HG03457 (cell line): Measurements from ENCODE around the gene NFIL3.
A peak's percentile ranks its signal among the peaks of the same experiment; 100 is the strongest.
"Not testable (repeated sequence)": the region's sequence is repeated elsewhere in the genome, so short reads cannot be mapped to it uniquely, and the experiment has no call there.

ENCODE experiments used
- ATAC-seq: cut with Tn5 transposase; IDR thresholded peaks from one replicate; pipeline ENCODE4 v1.9.1; 2021; ENCODE audit warnings: moderate number of reproducible peaks; ENCODE audit not compliant: unreplicated experiment

Gene NFIL3, protein sequence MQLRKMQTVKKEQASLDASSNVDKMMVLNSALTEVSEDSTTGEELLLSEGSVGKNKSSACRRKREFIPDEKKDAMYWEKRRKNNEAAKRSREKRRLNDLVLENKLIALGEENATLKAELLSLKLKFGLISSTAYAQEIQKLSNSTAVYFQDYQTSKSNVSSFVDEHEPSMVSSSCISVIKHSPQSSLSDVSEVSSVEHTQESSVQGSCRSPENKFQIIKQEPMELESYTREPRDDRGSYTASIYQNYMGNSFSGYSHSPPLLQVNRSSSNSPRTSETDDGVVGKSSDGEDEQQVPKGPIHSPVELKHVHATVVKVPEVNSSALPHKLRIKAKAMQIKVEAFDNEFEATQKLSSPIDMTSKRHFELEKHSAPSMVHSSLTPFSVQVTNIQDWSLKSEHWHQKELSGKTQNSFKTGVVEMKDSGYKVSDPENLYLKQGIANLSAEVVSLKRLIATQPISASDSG

DNA sequence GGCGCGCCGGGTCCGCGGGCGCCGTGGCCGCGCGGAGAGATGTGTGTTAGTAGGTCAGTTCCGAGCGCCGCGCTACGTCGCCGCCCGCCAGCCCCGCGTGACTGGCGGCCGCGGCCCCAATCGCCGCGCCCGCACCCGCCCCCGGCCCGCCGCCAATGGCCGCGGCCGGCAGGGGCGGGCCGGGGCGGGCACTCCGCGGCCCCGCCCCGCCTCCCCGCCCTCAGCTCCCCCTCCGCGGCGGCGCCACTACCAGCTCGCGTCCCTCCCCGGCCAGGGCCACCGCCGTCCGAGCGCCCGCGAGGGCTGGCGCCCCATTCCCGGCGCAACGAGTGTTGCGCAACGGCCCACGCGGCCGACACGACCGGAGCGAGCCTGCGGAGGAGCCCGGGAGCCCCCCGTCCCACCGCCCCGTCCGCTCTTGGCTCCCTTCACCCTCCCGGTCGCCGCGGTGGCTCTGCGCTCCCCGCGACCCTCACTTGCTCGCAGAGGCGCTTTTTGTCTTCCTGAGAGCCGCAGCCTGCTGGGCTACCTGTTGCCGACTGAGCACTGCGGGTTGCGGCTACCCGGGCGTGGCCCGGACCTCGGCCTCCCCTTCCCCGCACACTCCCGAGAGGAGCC, at the start of gene NFIL3:
Gene NFIL3 (minus strand): TSS at position 48 of the 618 bp plus-strand sequence. CDS start 13,098 bp downstream, outside the sequence.
- ATAC-seq = peak; percentile 74

DNA sequence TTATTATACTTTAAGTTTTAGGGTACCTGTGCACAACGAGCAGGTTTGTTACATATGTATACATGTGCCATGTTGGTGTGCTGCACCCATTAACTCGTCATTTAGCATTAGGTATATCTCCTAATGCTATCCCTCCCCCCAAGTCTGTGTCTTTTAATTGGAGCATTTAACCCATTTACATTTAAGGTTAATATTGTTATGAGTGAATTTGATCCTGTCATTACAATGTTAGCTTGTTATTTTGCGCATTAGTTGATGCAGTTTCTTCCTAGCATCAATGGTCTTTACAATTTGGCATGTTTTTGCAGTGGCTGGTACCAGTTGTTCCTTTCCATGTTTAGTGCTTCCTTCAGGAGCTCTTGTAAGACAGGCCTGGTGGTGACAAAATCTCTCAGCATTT, 47.9 kb upstream of the NFIL3 start:
- not testable (repeated sequence) for ATAC-seq

DNA sequence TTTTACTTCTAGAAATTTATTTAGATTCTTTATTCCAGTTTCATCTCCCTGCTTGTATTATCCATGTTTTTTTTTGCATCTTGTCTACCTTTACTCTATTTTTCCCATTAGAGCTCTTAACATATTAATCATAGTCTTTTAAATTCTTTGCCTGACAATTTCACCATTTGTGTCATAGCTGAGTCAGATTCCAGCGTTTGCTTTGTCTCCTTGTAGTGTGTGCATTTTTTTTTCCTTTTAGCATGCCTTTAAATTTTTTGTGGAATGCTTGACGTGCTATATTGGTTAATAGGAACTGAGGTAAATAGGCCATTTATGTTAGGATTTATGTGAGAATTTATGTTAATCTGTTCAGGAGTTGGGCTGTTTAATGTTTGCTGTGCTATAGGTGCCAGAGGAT, 41.8 kb upstream of the NFIL3 start:
- no peak for ATAC-seq

DNA sequence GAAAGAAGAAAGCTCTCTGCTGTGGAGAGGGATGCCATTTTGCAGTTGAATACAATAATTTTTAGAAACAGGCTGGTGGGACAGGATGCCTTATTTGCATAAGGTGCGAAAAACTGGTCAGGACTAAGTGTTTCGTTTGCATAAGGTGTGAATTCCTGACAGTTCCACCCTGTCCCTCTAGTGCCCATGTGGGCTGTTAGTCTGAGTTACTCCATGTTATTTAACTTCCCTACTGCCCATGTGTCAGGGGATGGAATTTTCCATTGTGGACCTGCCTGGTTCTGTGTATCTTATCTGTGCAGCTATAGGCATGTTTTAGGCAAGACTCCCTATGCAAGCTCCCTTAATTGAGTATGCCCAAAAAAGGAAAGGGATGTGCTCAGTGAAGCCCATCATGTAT, 35.3 kb upstream of the NFIL3 start:
- ATAC-seq = no peak

DNA sequence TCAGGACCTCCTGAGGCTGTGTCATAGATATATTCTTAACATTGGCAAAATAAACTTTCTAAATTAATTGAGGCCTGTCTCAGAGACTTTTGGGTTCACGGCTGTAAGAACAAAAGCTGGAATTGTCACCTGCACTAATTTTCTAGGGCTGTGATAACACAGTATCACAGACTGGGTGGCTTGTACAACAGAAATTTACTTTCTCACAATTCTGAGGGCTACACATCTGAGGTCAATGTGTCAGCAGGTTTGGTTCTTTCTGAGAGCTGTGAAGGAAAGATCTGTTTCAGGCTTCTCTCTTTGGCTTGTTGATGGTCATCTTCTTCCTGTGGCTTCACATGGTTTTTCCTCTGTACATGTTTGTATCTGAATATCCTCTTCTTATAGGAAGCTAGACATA, 29.2 kb upstream of the NFIL3 start:
- ATAC-seq = no peak

DNA sequence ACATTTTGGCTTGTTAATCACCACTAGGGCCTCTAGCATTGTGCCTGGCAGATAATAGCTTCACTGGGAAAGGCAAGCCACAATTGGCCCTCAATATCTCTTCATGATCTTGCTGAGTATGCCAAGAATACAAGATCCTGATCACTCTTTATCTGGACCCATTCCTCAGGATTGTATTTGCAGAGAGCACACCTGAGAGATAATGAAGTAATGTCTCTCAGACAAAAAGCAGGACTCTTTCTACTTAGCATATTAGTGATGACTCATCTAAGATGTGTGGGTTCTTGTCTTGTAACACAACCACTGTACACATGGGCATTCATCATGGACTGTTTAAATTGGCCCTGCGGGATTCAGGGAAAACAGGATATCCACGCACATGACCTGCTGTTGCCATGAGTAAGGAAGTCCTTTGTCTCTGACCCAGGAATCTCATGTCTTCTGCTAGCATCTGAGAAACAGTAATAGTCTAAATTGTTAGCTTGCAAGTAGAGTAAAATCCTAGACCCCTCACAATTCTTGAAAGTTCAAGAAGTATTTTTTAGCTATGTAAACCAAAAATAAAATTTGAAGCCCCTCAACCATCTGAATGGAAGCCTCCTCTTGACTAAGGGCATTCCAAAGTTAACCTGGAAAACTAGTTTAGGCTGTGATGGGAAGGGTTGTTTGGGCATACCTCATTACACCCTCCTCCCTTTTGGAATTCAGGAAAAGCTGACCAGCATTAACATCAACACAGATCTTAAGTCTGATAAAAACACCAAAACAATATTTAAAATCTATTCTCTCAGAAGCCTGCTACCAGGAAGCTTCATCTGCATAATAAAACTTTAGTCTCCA, 28.0 kb upstream of the NFIL3 start:
- ATAC-seq = no peak

DNA sequence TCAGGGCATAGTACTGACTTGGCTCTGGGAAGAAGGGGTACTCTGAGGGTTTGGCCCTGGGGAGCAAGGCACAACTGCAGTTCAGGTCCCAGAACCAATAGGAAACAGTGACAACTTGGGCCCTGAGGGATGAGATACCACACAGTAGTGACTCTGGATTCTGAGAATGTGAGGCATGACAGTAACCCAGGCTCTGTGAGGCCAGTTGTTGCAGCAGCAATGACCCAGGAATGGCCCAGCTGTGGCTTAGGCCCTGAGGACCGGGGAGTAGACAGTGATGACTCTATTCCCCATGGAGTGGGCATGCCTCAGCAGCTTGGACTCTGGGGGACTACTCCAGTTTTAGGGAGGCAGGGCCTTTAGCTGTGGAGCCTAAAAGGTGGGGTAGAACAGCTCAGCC, 21.5 kb upstream of the NFIL3 start:
- no peak for ATAC-seq

DNA sequence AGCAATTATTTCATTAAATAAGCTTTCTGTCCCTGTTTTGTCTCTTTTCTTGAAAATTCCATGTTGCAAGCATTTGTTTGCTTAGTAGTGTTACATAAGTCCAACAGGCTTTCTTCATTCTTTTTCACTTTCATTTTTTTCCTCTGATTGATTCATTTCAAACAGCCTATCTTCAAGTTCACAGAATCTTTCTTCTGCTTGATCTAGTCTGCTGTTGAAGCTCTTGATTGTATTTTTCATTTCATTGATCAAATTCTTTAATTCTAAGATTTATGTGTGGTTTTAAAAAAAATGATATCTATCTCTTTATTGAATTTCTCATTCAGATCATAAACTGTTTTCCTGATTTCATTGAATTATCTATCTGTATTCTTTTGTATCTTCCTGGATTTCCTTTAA, 20.4 kb upstream of the NFIL3 start:
- ATAC-seq = no peak

DNA sequence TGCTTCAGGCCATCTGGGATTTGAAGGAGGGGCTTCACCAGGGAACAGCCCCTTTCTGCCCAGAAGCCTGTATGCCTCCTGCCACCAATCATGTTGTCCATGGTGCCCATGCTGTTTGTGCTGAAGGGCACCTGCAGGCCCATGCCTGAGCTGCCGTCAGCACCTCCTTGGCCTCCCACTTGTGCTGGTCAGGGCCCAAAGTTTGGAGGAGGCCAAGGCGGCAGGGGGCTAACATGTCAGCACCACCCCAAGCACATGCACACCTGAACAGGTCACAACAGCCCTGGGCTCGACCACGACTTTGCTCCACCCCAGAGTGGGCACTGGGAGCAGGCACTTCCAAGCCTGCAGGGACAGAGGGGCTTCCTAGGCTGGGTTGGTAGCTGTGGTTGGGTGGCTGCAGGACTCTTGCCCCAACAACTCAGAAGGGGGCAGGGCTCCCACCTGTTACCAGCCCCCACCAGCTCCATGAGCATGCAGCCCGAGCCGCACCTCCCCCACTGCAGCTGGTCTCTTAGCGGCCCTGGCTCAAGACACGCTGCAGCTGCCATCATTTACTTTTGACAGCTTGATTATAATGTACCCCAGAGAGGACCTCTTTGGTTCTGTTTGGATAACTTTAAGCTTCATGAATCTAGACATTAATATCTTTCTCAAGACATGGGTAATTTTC, 19.8 kb upstream of the NFIL3 start:
- ATAC-seq = no peak

DNA sequence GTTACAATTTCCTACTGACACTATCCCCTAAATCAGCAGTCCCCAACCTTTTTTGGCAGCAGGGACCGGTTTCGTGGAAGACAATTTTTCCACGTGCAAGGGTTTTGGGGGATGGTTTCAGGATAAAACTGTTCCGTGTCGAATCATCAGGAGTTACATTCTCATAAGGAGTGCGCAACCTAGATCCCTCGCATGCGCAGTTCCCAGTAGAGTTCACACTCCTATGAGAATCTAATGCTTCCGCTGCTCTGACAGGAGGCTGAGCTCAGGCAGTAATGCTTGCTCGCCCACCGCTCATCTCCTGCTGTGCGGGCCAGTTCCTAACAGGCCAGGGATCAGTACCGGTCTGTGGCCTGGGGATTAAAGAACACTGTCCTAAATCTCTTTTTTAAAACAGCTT, 13.2 kb upstream of the NFIL3 start:
- ATAC-seq = no peak

DNA sequence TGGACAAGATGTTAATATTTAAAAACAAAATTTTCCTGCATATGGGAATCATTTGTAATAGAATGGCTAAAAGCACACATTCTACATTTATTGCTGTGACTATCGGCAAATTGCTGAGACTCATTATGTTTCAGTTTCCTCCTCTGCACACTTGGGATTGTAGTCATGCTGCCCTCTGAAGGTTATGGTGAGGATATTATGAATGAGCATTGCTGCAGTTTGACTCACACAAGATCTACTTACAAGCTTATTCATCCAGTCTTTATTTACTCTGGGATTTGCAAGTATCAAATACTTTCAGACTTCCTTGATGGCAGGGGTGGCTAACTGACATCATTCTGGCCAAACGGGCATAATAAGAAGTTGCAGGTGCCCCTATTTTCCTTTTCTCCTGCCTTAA, 9.5 kb upstream of the NFIL3 start:
- ATAC-seq = no peak

DNA sequence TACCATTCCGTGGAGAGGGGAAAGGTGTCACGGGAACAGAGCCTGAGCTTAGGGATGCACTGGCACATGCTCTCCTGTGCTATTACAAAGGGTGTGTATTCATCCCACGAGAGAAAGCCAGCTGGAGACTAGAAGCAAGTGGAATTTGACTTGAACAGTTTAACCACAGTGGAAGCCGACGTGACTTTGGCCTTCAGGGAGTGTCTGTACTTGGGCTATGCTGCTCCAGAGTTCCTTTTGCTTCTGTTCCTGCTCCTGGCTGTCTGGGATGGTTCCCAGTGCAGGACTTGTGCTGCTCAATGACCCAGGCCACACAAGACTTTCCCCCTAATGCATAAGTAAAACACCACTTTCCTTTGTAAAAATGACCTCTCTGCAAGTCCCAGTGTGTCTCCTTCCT, 7.9 kb upstream of the NFIL3 start:
- ATAC-seq = no peak

DNA sequence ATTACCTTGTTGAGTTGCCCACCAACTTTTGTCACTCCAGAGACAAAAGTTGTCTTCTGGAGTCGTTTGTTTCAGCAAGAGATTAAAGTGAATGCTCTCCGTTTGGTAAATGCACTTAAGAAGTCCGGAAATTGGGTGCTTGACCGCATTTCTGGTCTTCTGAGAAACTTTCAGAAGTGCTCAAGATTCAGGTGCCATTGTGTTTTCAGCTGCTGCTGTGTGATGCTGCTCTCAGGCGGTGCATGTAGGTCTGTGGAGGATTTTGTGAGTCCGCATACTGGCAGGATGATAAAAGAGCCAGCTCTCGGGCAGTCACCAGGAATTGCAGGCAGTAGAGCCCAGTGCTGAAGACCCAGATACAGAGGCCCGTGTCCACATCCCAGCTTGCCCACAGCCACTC, 5.9 kb upstream of the NFIL3 start:
- no peak for ATAC-seq

DNA sequence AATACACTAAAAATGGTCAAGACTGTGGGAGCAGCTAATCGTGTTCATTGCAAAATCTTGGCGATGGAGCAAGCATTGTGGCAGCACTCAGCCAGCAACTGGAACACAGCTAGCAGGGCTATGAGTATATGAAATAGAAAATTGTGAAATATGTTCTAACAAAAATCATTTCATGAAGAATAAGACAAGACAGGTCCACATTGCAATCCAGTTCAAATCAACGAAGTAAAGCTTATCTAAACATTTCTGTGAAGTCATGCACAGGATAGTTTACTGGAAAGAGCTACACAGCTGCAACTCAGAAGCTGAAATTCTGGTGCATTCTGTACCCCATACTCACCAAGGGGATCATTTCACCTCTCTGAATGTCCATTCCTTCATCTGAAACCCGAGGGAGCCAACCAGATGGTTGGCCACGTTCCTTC, 5.3 kb upstream of the NFIL3 start:
- ATAC-seq = no peak

DNA sequence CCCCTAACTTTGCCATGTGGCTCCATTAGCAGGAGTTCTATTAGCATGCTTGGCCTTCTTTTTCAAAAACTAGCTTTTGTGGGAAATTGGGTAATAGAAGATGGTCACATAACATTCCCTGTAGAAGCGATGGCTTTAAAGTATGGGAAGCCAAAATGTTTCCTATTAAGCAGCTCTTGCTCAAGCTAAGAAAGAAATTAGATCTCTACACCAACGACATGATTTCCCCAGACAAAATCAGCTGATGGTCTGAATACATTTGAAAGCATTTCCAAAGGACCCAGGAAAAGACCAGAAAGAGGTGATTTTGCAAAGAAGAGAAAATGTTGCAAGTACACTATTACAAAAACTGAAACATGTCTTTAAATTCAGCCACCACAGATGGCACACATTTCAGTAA, 4.8 kb upstream of the NFIL3 start:
- ATAC-seq = no peak

DNA sequence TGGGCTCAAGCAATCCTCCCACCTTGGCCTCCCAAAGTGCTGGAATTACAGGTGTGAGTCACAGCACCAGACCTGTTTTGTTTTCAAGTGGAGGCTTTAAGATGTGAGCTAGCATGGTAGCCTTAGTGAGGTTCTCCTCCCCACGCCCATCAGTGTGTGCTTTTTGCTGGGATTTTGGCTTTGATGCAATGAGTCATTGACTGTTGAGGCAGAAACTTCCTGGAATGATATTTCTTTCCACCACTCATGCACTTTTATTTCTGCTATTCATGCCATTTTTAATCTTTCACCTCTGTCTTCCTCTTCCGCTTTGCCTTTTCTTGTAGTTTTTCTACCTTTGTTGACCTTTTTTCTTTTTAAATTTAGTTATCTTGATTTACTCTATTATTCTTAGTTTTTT, 4.2 kb upstream of the NFIL3 start:
- no peak for ATAC-seq

DNA sequence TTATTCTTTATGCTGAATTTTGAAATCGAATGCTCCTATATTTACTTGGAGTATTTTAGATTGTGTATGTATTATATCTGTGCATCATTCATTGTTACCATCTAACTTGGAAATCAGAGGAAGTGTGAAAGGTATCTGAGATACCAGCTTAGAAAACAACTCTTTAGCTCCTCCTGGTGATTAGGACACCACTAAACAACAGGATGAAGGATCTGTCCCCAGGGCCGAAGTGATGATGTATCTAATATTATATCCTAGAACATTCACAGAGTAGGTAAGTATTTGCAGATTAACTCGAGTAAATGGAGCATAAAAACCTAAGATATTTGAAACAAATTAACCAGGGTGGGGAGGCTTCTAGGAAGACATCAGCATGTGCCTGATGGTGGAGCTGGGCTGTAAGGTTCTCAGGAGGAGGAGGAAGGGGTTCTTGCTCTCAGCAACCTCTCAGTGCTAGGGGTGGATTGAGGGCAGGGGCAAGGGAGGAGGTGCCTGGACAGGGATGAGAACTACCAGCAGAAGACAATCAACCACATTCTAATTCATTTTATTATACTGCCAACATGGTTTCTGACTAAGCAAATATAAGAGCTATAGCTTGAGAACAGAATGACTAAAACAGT, 2.6 kb upstream of the NFIL3 start:
- ATAC-seq = no peak

DNA sequence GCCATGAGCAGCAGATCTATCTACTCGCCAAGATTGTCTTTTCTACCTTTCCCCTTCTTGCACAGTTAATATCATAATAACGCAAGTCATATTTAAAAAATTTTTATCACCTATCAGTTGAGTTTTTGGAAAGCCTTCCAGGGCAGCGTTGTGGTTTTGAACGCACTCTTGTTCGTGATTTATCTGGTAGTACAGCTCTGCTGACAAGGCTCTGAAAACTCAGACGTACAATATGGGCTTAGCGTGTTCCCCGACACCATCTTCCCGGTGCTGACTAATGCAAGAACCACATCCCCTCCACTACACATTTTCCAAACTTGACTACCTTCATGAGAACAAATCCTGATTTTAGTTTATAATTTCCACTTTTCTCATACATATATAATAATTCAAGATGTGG, 1.6 kb upstream of the NFIL3 start:
- ATAC-seq = no peak

DNA sequence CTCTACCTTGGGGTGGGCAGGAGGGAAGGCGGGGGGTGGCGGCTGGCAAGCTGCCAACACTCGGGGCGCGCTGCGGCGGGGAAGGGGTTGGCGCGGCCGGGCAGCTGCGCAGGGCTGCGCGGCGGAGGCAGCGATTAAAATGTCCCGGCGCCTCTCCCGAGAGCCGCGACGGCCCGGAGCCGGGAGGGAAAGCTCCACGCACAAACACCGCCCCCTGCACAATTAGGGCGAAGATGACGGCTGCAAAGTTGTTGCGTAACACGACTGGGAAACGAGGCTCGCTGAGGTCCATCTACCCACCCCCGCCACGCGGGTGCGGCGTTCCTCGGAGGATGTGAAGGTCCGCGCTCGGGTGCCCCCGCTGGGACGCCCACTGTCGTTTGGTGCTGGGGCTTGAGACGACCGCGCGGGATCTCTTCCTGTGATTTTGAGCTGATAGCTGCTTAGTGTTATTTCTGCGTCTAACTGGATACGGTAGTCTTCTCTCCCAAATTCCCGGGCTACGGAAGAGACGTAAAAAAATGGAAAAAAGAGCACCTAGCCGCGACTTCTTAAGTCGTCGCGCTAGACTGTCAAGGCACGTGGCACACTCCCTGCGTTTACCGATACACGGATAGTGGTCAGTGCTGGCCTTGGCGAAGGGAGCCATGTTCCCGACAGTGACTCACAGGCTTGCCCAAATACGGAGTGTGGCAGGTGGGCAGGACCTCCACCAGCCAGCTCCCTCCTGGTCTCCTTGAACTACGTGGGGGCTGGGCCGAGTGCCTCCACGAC, 958 bp upstream of the NFIL3 start:
- no peak for ATAC-seq
